WTC11 (cell line): Measurements from ENCODE around the gene ZCCHC2. TPM values are rescaled to one million over a fixed set of nuclear protein-coding genes. Genes with fewer than 3 reads are reported as not detected.

ENCODE experiments used
- ATAC-seq: fragments of 200-7000 bp; cut with Tn5 transposase; 2 replicates; pipeline ENCODE4 v1.10.0; 2021; ENCODE audit warnings: mild to moderate bottlenecking, moderate library complexity
- CTCF ChIA-PET: fragments of 300-600 bp; sonication (Branson Sonifier 250); formaldehyde crosslinking; loops from one replicate; lab custom pipeline; 2021; ENCODE audit warnings: antibody characterized with exemption; lab: Charles Lee
- POLR2A ChIA-PET: fragments of 350-600 bp; sonication (Branson Sonifier 250); formaldehyde crosslinking; loops from one replicate; lab custom pipeline; 2021; ENCODE audit warnings: antibody characterized with exemption; lab: Charles Lee
- DNase-seq: peaks from one replicate; pipeline ENCODE4 v3.0.0; 2021; ENCODE audit warnings: low spot score
- H3K27ac Mint-ChIP-seq: 2 replicates; pipeline ENCODE4 v1.8.0; 2021; ENCODE audit warnings: mixed read lengths
- H3K27me3 Mint-ChIP-seq: 2 replicates; pipeline ENCODE4 v1.8.0; 2021; ENCODE audit warnings: low read depth, mild to moderate bottlenecking, moderate library complexity, mixed read lengths
- H3K36me3 Mint-ChIP-seq: 2 replicates; pipeline ENCODE4 v1.8.0; 2021; ENCODE audit warnings: mixed read lengths
- H3K4me1 Mint-ChIP-seq: 2 replicates; pipeline ENCODE4 v1.8.0; 2022; ENCODE audit warnings: mixed read lengths
- H3K4me3 Mint-ChIP-seq: 2 replicates; pipeline ENCODE4 v1.8.0; 2021; ENCODE audit warnings: mild to moderate bottlenecking, moderate library complexity, mixed read lengths
- H3K9me3 Mint-ChIP-seq: 2 replicates; pipeline ENCODE4 v1.8.0; 2021; ENCODE audit warnings: mixed read lengths
- ATF1 ChIP-seq: sonication (generic); formaldehyde crosslinking; IDR thresholded peaks from 2 replicates; pipeline ENCODE4 v1.8.1; 2023; ENCODE audit warnings: mild to moderate bottlenecking, moderate library complexity, missing genetic modification reagents
- CBFB ChIP-seq: sonication (generic); formaldehyde crosslinking; IDR thresholded peaks from 2 replicates; pipeline ENCODE4 v1.8.1; 2022; ENCODE audit warnings: mild to moderate bottlenecking, low read depth, missing genetic modification reagents
- ELF4 ChIP-seq: sonication (generic); formaldehyde crosslinking; IDR thresholded peaks from 2 replicates; pipeline ENCODE4 v1.8.1; 2022; ENCODE audit warnings: low read depth, mild to moderate bottlenecking, moderate library complexity, missing genetic modification reagents
- ETV6 ChIP-seq: sonication (generic); formaldehyde crosslinking; IDR thresholded peaks from 2 replicates; pipeline ENCODE4 v1.8.1; 2022; ENCODE audit warnings: mild to moderate bottlenecking, missing genetic modification reagents
- FOXJ3 ChIP-seq: sonication (generic); formaldehyde crosslinking; IDR thresholded peaks from 2 replicates; pipeline ENCODE4 v1.9.0; 2021; ENCODE audit warnings: missing genetic modification reagents, mild to moderate bottlenecking, borderline replicate concordance
- FOXK1 ChIP-seq: sonication (generic); formaldehyde crosslinking; IDR thresholded peaks from 2 replicates; pipeline ENCODE4 v1.8.0; 2022; ENCODE audit warnings: mild to moderate bottlenecking, moderate library complexity, missing genetic modification reagents
- HMGA2 ChIP-seq: fragments of 250-450 bp; sonication (Bioruptor Pico); IDR thresholded peaks from 2 replicates; pipeline ENCODE4 v1.4.0; 2021; ENCODE audit warnings: mild to moderate bottlenecking, moderate library complexity
- IRF2 ChIP-seq: sonication (generic); formaldehyde crosslinking; IDR thresholded peaks from 2 replicates; pipeline ENCODE4 v1.8.0; 2022; ENCODE audit warnings: low read depth, missing genetic modification reagents, borderline replicate concordance
- MXD4 ChIP-seq: fragments of 250-450 bp; sonication (Bioruptor Pico); IDR thresholded peaks from 2 replicates; pipeline ENCODE4 v1.8.0; 2021; ENCODE audit warnings: mild to moderate bottlenecking, moderate library complexity, borderline replicate concordance
- NR3C1 ChIP-seq: sonication (generic); formaldehyde crosslinking; conservative IDR thresholded peaks from 2 replicates; pipeline ENCODE4 v1.8.1; 2023; ENCODE audit warnings: low read depth, mild to moderate bottlenecking, missing genetic modification reagents
- OVOL2 ChIP-seq: fragments of 250-450 bp; sonication (Bioruptor Pico); IDR thresholded peaks from 2 replicates; pipeline ENCODE4 v1.9.0; 2021; ENCODE audit warnings: mild to moderate bottlenecking, borderline replicate concordance
- SMAD3 ChIP-seq: sonication (generic); formaldehyde crosslinking; IDR thresholded peaks from 2 replicates; pipeline ENCODE4 v1.8.0; 2022; ENCODE audit warnings: missing genetic modification reagents, mild to moderate bottlenecking, borderline replicate concordance
- SP1 ChIP-seq: sonication (generic); formaldehyde crosslinking; conservative IDR thresholded peaks from 2 replicates; pipeline ENCODE4 v1.8.1; 2022; ENCODE audit warnings: missing genetic modification reagents
- TEAD1 ChIP-seq: sonication (generic); formaldehyde crosslinking; IDR thresholded peaks from 2 replicates; pipeline ENCODE4 v1.8.0; 2022; ENCODE audit warnings: mild to moderate bottlenecking, missing genetic modification reagents
- USF2 ChIP-seq: sonication (generic); formaldehyde crosslinking; IDR thresholded peaks from 2 replicates; pipeline ENCODE4 v1.8.1; 2023; ENCODE audit warnings: mild to moderate bottlenecking, missing genetic modification reagents, moderate library complexity
- ZNF281 ChIP-seq: sonication (generic); formaldehyde crosslinking; IDR thresholded peaks from 2 replicates; pipeline ENCODE4 v1.8.0; 2023; ENCODE audit warnings: mild to moderate bottlenecking, missing genetic modification reagents
- ZNF317 ChIP-seq: sonication (generic); formaldehyde crosslinking; IDR thresholded peaks from 2 replicates; pipeline ENCODE4 v1.8.1; 2023; ENCODE audit warnings: low read depth, mild to moderate bottlenecking, moderate library complexity, missing genetic modification reagents, borderline replicate concordance
- ZNF425 ChIP-seq: fragments of 250-450 bp; sonication (Bioruptor Pico); conservative IDR thresholded peaks from 2 replicates; pipeline ENCODE4 v1.9.0; 2021; ENCODE audit warnings: mild to moderate bottlenecking
- ZNF532 ChIP-seq: fragments of 250-450 bp; sonication (Bioruptor Pico); IDR thresholded peaks from 2 replicates; pipeline ENCODE4 v1.9.0; 2021; ENCODE audit warnings: mild to moderate bottlenecking, borderline replicate concordance
- total RNA-seq: library from RNA; stranded (reverse); gene quantifications from 3 replicates; pipeline ENCODE4 v1.2.3, GENCODE V29; 2021
- TF ChIP-seq, protein P1 (sequence below): sonication (generic); formaldehyde crosslinking; IDR thresholded peaks from 2 replicates; pipeline ENCODE4 v1.8.0; 2022; ENCODE audit warnings: mild to moderate bottlenecking, missing genetic modification reagents
- TF ChIP-seq, protein P2 (sequence below): sonication (generic); formaldehyde crosslinking; IDR thresholded peaks from 2 replicates; pipeline ENCODE4 v1.8.1; 2022; ENCODE audit warnings: mild to moderate bottlenecking, missing genetic modification reagents, moderate library complexity, borderline replicate concordance

Gene ZCCHC2
- total RNA-seq, 1 experiment from 2014 or later = 18.8 TPM

- DNase-seq (peak; percentile 93), ATAC-seq (peak; percentile 83)
- H3K4me3 Mint-ChIP-seq = peak overlapping the region; percentile 54
- peak overlapping the region; percentile 85 for H3K27ac Mint-ChIP-seq
- peaks cover 29% of the 10 kb centered on the region for H3K4me1 Mint-ChIP-seq
- 0 out of 2 replicates have a peak, but pooled peaks cover 3% of the 10 kb centered on the region for H3K36me3 Mint-ChIP-seq
- no peaks in the 10 kb centered on the region for H3K27me3 Mint-ChIP-seq
- CTCF ChIA-PET = interaction anchor here (0.6 to 2.6 kb wide), 24 partner anchors 8 to 739 kb away, joined by 3 to 13 read pairs (median 4); partner anchors contain the start of gene TNFRSF11A
- H3K9me3 Mint-ChIP-seq = no peaks in the 10 kb centered on the region; the same call in 1 of the 2 replicates
- POLR2A ChIA-PET = no interaction called here
- no peak for TF ChIP-seq USF2 (CRISPR knock-in tag)
- TF ChIP-seq ZNF532 (CRISPR knock-in tag) = no peak
- TF ChIP-seq, protein P1, sequence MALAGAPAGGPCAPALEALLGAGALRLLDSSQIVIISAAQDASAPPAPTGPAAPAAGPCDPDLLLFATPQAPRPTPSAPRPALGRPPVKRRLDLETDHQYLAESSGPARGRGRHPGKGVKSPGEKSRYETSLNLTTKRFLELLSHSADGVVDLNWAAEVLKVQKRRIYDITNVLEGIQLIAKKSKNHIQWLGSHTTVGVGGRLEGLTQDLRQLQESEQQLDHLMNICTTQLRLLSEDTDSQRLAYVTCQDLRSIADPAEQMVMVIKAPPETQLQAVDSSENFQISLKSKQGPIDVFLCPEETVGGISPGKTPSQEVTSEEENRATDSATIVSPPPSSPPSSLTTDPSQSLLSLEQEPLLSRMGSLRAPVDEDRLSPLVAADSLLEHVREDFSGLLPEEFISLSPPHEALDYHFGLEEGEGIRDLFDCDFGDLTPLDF = no peak
- TF ChIP-seq FOXK1 (CRISPR knock-in tag) = 0 out of 2 replicates have a peak, but pooled peaks have one; percentile 20
- no peak for TF ChIP-seq TEAD1 (CRISPR knock-in tag)
- no peak for TF ChIP-seq CBFB (CRISPR knock-in tag)
- 0 out of 2 replicates have a peak, but pooled peaks have one; percentile 27 for TF ChIP-seq ZNF281 (CRISPR knock-in tag)
- TF ChIP-seq, protein P2, sequence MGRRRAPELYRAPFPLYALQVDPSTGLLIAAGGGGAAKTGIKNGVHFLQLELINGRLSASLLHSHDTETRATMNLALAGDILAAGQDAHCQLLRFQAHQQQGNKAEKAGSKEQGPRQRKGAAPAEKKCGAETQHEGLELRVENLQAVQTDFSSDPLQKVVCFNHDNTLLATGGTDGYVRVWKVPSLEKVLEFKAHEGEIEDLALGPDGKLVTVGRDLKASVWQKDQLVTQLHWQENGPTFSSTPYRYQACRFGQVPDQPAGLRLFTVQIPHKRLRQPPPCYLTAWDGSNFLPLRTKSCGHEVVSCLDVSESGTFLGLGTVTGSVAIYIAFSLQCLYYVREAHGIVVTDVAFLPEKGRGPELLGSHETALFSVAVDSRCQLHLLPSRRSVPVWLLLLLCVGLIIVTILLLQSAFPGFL = no peak
- TF ChIP-seq ATF1 (CRISPR knock-in tag) = no peak
- TF ChIP-seq IRF2 (CRISPR knock-in tag) = no peak
- no peak for TF ChIP-seq ZNF317
- TF ChIP-seq ELF4 (CRISPR knock-in tag) = no peak
- TF ChIP-seq FOXJ3 (CRISPR knock-in tag) = no peak
- no peak for TF ChIP-seq ZNF425 (CRISPR knock-in tag)
- no peak for TF ChIP-seq HMGA2 (CRISPR knock-in tag)
- TF ChIP-seq NR3C1 = no peak
- TF ChIP-seq SP1 (CRISPR knock-in tag) = 0 out of 2 replicates have a peak, but pooled peaks have one; percentile 21
- no peak for TF ChIP-seq SMAD3
- TF ChIP-seq ETV6 (CRISPR knock-in tag) = no peak; the same call in 1 of the 2 replicates
- TF ChIP-seq OVOL2 (CRISPR knock-in tag) = no peak
- TF ChIP-seq MXD4 = no peak
Observed at GRCh38 chr18:62584241-62585120, 61.7 kb downstream of the ZCCHC2 start.
